Vagina (tissue), 2 donors: ENCODE results near the gene EPB41L5.
"Not testable (repeated sequence)": the region's sequence is repeated elsewhere in the genome, so short reads cannot be mapped to it uniquely, and the experiment has no call there.

Experiments used
- CTCF ChIP-seq, 3 experiments: fragments of 450-650 bp in 2 of 3; fragments of 200-600 bp in 1 of 3; sonication (generic) in 1 of 3; IDR thresholded peaks; one replicate each; pipeline ENCODE4 v1.5.1; 2017 to 2019; ENCODE audit warnings: antibody characterized with exemption in 3 of 3, mild to moderate bottlenecking in 2 of 3, moderate library complexity in 2 of 3
- POLR2A ChIP-seq, 2 donors: fragments of 450-650 bp; IDR thresholded peaks; one replicate each; pipeline ENCODE4 v1.6.1; 2017; ENCODE audit warnings: antibody characterized with exemption in 2 of 2, mild to moderate bottlenecking in 2 of 2, moderate library complexity in 2 of 2
- POLR2AphosphoS5 ChIP-seq, 2 donors: sonication (generic); formaldehyde crosslinking; IDR thresholded peaks; one replicate each; pipeline ENCODE4 v1.9.0; 2017; ENCODE audit warnings: antibody characterized with exemption in 2 of 2, mild to moderate bottlenecking in 2 of 2, low read depth in 1 of 2; ENCODE audit not compliant: insufficient read depth in 1 of 2

GRCh38 chr2:119996896-119997891 lies 15.7 kb upstream of the EPB41L5 start:
- TF ChIP-seq CTCF (IDR thresholded peaks at IDR 0.05); POLR2A (IDR thresholded peaks at IDR 0.05); POLR2AphosphoS5 (IDR thresholded peaks at IDR 0.05; ENCODE audit: insufficient read depth in 1 of 2, low read depth in 1 of 2): not testable (repeated sequence)
